Vagina (tissue), 2 donors: ENCODE data around the gene IRF8. TPM values are rescaled to one million over a fixed set of nuclear protein-coding genes. Genes with fewer than 3 reads are reported as not detected.

Source experiments
- DNase-seq, 2 donors: peaks; one replicate each; pipeline ENCODE4 v3.0.0-alpha.2; 2017; ENCODE audit errors: extremely low spot score in 2 of 2
- H3K27ac ChIP-seq: fragments of 200-600 bp; sonication (generic); one replicate; pipeline ENCODE4 v1.5.1; 2019
- H3K27me3 ChIP-seq: fragments of 200-600 bp; sonication (generic); one replicate; pipeline ENCODE4 v1.5.1; 2019
- H3K36me3 ChIP-seq, 2 donors: fragments of 200-600 bp; sonication (generic); one replicate each; pipeline ENCODE4 v1.5.1; 2017 to 2019
- H3K4me1 ChIP-seq: fragments of 200-600 bp; sonication (generic); one replicate; pipeline ENCODE4 v1.5.1; 2019
- H3K4me3 ChIP-seq, 2 donors: fragments of 200-600 bp; sonication (generic); 1 replicate in 1 of 2; 2 replicates in 1 of 2; pipeline ENCODE4 v1.5.1; 2016 to 2019
- H3K9me3 ChIP-seq: fragments of 200-600 bp; sonication (generic); one replicate; pipeline ENCODE4 v1.5.1; 2019
- POLR2A ChIP-seq, 2 donors: fragments of 450-650 bp; IDR thresholded peaks; one replicate each; pipeline ENCODE4 v1.6.1; 2017; ENCODE audit warnings: antibody characterized with exemption in 2 of 2, mild to moderate bottlenecking in 2 of 2, moderate library complexity in 2 of 2
- POLR2AphosphoS5 ChIP-seq, 2 donors: sonication (generic); formaldehyde crosslinking; IDR thresholded peaks; one replicate each; pipeline ENCODE4 v1.9.0; 2017; ENCODE audit warnings: antibody characterized with exemption in 2 of 2, mild to moderate bottlenecking in 2 of 2, low read depth in 1 of 2; ENCODE audit not compliant: insufficient read depth in 1 of 2
- intact Hi-C: fragments of 100-400 bp; cut with DNase I; formaldehyde crosslinking; loops from one replicate; pipeline ENCODE4 v1.15.1; 2023
- total RNA-seq: library from RNA; depleted of rRNA; stranded (reverse); fragments of >200 nt; gene quantifications from one replicate; pipeline ENCODE4 v1.2.3, GENCODE V29; 2016
- TF ChIP-seq, protein P1 (sequence below), 3 experiments: fragments of 450-650 bp in 2 of 3; fragments of 200-600 bp in 1 of 3; sonication (generic) in 1 of 3; IDR thresholded peaks; one replicate each; pipeline ENCODE4 v1.5.1; 2017 to 2019; ENCODE audit warnings: antibody characterized with exemption in 3 of 3, mild to moderate bottlenecking in 2 of 3, moderate library complexity in 2 of 3

Gene IRF8
- total RNA-seq, 1 donor from 2014 or later = 7.6 TPM

DNA sequence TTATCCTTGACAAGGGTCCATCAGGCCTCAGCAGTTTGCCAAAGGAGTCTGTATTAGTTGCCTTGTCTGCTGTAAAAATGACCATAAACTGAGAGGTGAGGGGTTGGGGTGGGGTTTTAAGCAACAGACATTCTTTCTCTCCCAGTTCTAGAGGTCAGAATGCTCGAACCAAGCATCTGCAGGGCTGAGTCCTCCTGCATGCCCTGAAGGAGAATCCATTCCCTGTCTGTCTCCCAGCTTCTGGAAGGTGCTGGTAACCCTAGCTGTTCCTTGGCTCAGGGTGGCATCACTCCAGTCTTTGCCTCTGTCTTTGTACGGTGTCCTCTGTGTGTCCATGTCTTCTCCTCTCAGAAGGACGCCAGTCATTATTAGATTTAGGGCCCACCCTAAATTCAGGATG is 17.5 kb upstream of the IRF8 start:
- H3K27ac ChIP-seq = no peak overlapping the region
- H3K36me3 ChIP-seq = no peaks in the 10 kb centered on the region
- DNase-seq = peak in 1 of 2 donors; percentile 40
- intact Hi-C loops = no loop called here
- no peaks in the 10 kb centered on the region for H3K4me1 ChIP-seq
- H3K4me3 ChIP-seq = no peak overlapping the region
- no peaks in the 10 kb centered on the region for H3K27me3 ChIP-seq
- TF ChIP-seq POLR2AphosphoS5 (IDR thresholded peaks at IDR 0.05; ENCODE audit: insufficient read depth in 1 of 2, low read depth in 1 of 2) = no peak
- no peak for TF ChIP-seq POLR2A (IDR thresholded peaks at IDR 0.05)
- TF ChIP-seq, protein P1, sequence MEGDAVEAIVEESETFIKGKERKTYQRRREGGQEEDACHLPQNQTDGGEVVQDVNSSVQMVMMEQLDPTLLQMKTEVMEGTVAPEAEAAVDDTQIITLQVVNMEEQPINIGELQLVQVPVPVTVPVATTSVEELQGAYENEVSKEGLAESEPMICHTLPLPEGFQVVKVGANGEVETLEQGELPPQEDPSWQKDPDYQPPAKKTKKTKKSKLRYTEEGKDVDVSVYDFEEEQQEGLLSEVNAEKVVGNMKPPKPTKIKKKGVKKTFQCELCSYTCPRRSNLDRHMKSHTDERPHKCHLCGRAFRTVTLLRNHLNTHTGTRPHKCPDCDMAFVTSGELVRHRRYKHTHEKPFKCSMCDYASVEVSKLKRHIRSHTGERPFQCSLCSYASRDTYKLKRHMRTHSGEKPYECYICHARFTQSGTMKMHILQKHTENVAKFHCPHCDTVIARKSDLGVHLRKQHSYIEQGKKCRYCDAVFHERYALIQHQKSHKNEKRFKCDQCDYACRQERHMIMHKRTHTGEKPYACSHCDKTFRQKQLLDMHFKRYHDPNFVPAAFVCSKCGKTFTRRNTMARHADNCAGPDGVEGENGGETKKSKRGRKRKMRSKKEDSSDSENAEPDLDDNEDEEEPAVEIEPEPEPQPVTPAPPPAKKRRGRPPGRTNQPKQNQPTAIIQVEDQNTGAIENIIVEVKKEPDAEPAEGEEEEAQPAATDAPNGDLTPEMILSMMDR (IDR thresholded peaks at IDR 0.05) = no peak
- no peaks in the 10 kb centered on the region for H3K9me3 ChIP-seq

DNA sequence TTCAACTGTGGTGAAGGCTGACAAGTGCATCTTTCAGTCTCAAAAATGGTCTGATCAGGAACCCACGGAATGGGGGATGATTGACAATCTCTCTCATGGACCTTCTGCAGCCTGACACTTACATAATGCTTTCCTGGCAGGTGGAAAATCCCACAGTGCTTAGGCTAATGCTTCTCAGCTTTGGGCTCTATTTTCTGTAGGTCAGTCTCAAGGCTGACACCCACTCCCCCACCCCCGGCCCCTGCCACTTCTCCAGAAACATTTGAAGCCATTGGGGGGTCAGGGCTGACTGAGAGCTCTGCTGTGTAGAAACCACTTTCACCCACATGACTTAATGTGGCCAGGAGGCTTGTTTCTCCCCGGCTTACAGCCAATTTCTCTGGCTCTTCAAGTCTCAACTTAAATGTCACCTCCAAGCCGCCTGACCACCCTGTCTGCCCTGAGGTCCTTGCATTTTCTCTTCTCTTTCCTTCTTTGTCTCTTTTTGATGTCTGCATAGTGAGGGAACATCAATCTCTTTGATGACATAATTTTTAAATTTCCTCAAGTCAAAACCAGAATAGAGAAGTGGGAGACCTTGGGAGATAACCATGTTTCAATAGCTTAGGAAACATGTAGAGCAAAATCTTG is 16.7 kb upstream of the IRF8 start:
- H3K9me3 ChIP-seq = no peaks in the 10 kb centered on the region
- peak in 1 of 2 donors; percentile 16 for DNase-seq
- no peaks in the 10 kb centered on the region for H3K27me3 ChIP-seq

DNA sequence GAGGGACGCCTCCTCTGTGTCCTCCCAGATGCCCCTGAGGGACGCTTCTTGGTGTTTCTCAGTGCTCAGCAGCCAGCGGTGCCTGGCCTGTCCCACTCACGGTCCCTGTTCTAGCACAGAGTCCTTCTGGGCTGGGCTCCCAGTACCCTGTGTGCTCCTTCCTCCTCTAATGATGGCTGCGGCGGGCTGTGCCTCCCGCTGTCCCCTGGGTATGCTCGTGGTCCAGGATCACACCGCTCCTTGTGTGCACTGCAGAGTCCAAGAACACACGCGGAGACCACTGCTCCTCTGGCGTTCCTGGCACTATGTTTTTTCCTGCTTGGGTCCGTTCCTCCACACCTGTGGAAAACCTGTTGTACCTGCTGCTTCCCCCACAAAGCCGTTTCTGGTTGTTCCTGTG is 15.1 kb upstream of the IRF8 start:
- peak in 1 of 2 donors; percentile 77 for DNase-seq
- Histone ChIP-seq H3K36me3 (no peaks in the 10 kb centered on the region), H3K4me3 (no peak overlapping the region), H3K27me3 (no peaks in the 10 kb centered on the region), H3K4me1 (no peaks in the 10 kb centered on the region), H3K27ac (no peak overlapping the region), H3K9me3 (no peaks in the 10 kb centered on the region)
- TF ChIP-seq, protein P1 (IDR thresholded peaks at IDR 0.05) = no peak
- no peak for TF ChIP-seq POLR2A (IDR thresholded peaks at IDR 0.05)
- no peak for TF ChIP-seq POLR2AphosphoS5 (IDR thresholded peaks at IDR 0.05; ENCODE audit: insufficient read depth in 1 of 2, low read depth in 1 of 2)
- intact Hi-C loops = no loop called here

More for the DNA sequence above, 16.7 kb upstream of the IRF8 start:
- Histone ChIP-seq H3K4me1 (no peaks in the 10 kb centered on the region), H3K4me3 (no peak overlapping the region), H3K36me3 (no peaks in the 10 kb centered on the region), H3K27ac (no peak overlapping the region)
- TF ChIP-seq POLR2AphosphoS5 (IDR thresholded peaks at IDR 0.05; ENCODE audit: insufficient read depth in 1 of 2, low read depth in 1 of 2) (no peak), POLR2A (IDR thresholded peaks at IDR 0.05) (no peak)
- TF ChIP-seq, protein P1 (IDR thresholded peaks at IDR 0.05) = no peak
- intact Hi-C loops = no loop called here

DNA sequence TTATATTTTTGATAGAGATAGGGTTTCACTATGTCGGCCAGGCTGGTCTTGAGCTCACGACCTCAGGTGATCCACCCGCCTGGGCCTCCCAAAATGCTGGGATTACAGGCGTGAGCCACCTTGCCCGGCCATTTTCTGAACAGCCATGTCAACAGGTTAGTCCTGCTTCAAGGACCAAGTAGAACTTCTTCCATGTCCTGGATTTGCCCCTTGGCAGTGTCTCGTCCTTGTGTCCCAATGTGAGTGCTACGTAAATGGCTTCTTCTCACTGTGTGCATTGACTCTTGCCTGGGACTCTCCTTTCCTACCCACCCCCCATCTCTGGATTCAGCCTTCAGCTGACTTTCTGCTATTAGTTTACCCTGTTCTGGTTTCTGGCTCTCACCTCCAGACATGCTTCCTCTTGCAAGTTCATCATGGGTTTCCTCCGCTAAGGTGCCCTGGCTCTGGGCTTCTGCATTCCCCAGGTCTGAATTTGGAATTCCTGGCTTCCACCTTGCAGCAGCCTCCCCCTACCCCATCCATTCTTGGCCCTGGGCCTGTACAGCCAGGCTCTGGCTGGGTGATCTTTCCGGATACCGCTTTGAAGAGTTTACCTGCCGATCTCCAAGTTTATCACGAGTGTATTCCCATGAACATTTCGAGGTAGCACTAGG is 14.0 kb upstream of the IRF8 start:
- Histone ChIP-seq H3K27me3 (no peaks in the 10 kb centered on the region), H3K4me3 (no peak overlapping the region), H3K4me1 (no peaks in the 10 kb centered on the region), H3K27ac (no peak overlapping the region), H3K36me3 (no peaks in the 10 kb centered on the region), H3K9me3 (no peaks in the 10 kb centered on the region)
- intact Hi-C loops = no loop called here
- TF ChIP-seq, protein P1 (IDR thresholded peaks at IDR 0.05) = no peak
- no peak for TF ChIP-seq POLR2A (IDR thresholded peaks at IDR 0.05)
- TF ChIP-seq POLR2AphosphoS5 (IDR thresholded peaks at IDR 0.05; ENCODE audit: insufficient read depth in 1 of 2, low read depth in 1 of 2) = no peak
- peak in 1 of 2 donors; percentile 64 for DNase-seq

DNA sequence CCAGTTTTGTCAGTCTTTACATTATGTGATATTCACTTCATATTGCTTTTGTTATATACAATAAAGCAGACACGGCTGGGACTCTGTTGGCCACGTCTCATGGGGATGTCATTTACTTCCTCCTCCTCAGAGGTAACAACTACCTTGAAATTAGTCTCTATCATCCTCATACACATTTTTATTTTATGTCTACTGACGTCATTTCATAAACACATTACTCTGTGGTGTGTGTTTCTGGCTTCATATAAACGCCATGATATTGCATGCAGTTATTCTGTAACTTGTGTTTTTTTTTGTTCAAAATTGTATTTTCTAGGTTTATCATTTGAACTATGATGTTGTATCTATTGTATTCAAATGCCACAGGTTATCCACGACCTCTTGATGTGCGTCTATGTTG is 13.4 kb upstream of the IRF8 start:
- intact Hi-C loops = no loop called here
- H3K9me3 ChIP-seq = no peaks in the 10 kb centered on the region
- no peaks in the 10 kb centered on the region for H3K4me1 ChIP-seq
- no peak overlapping the region for H3K4me3 ChIP-seq
- H3K36me3 ChIP-seq = no peaks in the 10 kb centered on the region
- no peak overlapping the region for H3K27ac ChIP-seq
- TF ChIP-seq, protein P1 (IDR thresholded peaks at IDR 0.05) = no peak
- TF ChIP-seq POLR2AphosphoS5 (IDR thresholded peaks at IDR 0.05; ENCODE audit: insufficient read depth in 1 of 2, low read depth in 1 of 2) (no peak), POLR2A (IDR thresholded peaks at IDR 0.05) (no peak)
- DNase-seq = no peak
- H3K27me3 ChIP-seq = no peaks in the 10 kb centered on the region
